DMS153 treated with DMSO at 0.1 percent for 48 hours (cell line): ENCODE results near the gene SBF2.

ENCODE experiments used
- DNase-seq: peaks from one replicate; lab custom pipeline; 2025; ENCODE audit not compliant: unreplicated experiment; lab: John Stamatoyannopoulos, UW

SBF2 gene

DNA sequence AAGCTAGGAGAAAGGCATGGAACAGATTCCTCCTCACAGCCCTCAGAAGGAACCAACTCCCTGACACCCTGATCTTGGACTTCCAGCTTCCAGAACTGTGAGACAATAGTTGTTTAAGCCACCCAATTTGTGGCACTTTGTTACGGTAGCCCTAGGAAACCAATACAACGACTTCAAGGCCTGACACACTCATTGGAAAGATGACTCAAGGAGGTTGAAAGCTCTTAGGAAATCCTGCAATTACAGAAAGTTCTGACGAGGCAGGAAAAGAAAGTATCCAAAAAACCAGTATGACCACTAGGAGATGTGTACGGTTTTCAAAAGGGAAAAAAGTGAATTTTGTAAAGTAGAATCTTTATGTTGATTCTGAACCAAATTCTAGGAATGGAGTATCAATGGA, 468.7 kb downstream of the SBF2 start:
- no peak for DNase-seq

DNA sequence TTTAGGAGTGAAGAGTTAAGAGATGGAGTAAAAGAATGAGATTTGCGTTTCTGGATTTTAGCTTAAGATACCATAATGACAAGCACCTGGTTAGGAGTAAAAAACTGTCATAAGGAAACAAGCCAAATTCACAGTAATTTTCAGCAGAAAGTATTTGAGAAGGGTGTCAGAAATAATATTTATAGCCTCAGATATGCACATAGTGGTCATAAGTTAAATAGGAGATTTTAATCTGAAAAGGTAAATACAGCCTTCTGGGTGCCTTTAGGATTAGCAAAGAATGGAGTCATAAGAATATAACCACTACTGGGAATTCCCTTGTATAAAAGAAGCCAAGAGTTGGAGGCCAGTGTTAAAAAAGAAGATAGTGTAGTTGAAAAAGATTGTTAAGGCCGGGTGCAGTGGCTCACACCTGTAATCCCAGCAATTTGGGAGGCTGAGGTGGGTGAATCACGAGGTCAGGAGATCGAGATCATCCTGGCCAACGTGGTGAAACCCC, 470.1 kb downstream of the SBF2 start:
- no peak for DNase-seq

- DNase-seq, result no peak
Observed at GRCh38 chr11:9823439-9823838, 470.6 kb downstream of the SBF2 start.

GRCh38 chr11:9821008-9821752, 472.8 kb downstream of the SBF2 start:
- no peak for DNase-seq

- no peak for DNase-seq
Observed at GRCh38 chr11:9820260-9820659, 473.8 kb downstream of the SBF2 start.

DNA sequence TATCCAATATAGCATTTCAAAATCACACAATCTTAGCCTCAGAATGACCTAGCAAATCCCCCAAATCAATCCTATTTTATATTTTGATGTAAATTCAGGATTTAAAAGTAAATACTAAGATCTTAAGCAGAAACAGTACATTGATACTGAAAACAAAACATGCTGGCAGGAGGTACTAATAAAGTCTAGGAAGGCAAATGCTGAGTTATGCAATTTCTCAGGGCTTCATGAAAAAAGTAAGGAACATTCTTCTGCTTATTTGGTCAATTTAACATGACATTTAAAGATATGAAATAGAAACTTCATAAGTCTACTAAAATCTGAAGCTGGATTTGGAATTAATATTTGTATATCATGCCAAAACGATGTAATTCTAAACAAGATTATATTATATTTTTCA, 476.8 kb downstream of the SBF2 start:
- no peak for DNase-seq

DNA sequence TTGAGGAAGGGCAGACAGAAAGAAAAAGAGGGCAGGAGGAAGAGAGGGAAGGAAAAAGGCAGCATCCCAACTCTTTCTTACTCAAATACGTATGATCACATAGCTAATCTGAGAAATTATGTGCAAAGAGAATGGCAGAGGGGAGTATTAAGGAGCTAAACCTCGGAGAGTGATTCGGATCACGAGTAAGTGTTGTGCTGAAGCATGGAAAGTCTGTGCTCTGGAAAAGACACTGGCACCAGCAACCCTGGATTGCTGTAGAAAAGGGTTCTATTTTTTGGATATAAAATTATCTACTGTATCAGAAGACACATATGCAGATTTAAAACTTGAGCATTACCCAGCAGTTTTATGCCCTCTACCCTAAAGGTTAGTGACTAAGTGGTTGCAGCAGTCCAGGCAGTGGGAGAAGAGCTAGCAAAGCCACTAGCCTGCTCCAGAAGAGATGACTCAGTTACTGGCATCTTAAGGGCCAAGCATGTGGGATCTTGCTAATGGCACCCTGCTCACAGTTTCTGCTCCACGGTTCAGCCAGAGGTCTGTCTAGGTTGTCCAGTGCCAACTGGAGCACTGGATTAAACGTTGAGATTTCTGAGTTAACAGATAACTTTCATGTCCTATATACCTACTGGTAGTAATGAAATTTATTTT, 478.4 kb downstream of the SBF2 start:
- no peak for DNase-seq

GRCh38 chr11:9814108-9814507, 479.9 kb downstream of the SBF2 start:
- no peak for DNase-seq

- DNase-seq, result no peak
Observed at GRCh38 chr11:9808943-9809342, 485.1 kb downstream of the SBF2 start.

GRCh38 chr11:9806946-9807687, 486.9 kb downstream of the SBF2 start:
- no peak for DNase-seq

DNA sequence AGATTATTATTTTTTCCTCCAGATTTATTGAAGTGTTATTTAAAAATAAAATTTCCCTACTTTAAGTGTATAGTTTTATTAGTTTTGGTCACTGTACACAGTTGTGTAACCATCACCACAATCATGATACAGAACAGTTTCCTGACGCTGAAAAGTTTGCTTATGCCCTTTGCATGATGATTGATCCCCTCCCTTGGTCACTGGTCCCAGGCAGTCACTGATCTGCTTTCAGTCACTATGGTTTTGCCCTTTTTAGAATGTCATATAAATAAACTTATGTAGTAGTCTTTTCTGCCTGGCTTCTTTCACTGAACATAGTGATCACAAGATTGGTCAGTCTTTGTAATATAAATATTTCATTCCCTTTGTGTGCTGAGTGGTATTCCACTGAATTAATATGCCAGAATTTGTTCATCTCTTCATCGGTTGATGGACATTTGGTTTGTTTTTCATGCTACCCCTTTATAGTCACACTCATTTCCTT, 489.6 kb downstream of the SBF2 start:
- no peak for DNase-seq

- DNase-seq, result no peak
Observed at GRCh38 chr11:9803685-9804418, 490.2 kb downstream of the SBF2 start.

DNA sequence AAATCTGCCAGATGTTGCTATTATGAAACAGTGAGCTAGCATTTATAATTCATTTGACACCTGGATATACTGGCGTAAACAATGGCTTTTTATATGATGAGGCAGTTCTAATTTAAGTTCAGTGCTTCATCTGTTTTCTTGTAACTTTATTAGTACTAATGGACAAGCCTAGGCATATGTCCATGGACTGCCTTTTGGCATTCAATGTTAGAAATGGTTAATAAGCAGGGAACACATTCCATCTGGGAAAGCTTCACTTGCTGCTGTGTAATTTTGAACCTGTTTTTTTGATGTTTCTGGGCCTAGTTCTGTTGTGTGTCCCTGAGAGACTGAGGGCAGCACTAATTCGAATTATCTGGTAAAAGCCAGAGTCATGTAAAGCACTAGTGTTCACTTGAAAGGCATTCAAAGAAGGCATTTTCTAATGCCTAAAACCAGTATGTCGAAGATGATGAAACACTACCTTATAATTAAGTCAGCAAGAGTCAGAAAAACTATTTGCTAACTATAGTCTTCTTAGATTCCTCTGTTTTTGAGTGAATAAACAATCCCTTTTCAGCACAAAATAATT, 491.6 kb downstream of the SBF2 start:
- DNase-seq, result no peak

DNA sequence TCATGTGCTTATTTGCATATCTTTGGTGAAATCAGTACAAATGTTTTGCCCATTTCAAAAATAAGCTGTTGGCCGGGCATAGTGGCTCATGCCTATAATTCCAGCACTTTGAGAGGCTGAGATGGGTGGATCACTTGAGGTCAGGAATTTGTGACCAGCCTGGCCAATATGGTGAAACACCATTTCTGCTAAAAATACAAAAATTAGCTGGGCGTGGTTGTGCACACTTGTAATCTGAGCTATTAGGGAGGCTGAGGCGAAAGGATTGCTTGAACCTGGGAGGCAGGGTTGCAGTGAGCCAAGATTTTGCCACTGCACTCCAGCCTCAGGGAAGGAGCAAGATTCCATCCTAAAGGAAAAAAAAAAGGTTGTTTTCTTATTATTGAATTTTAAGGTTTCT, 494.1 kb downstream of the SBF2 start:
- no peak for DNase-seq

DNA sequence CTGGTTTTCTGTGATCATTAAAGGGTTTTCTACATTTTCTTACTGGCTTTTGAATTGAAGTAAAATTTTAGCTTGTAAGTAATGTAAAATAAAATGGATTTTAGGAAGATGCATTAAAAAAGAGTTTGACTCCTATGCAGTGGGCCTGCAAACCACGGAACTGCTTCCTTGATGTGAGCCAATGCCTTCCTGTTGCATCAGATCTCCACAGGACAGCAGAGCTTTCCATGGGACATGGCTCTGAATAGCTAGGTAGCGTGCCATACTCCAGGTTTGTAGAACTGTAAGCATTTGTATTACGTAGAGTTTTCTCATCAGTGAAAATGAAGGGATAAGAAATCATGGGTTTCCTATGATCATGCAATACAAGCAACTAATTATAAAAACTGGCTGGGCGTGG, 496.7 kb downstream of the SBF2 start:
- no peak for DNase-seq

DNA sequence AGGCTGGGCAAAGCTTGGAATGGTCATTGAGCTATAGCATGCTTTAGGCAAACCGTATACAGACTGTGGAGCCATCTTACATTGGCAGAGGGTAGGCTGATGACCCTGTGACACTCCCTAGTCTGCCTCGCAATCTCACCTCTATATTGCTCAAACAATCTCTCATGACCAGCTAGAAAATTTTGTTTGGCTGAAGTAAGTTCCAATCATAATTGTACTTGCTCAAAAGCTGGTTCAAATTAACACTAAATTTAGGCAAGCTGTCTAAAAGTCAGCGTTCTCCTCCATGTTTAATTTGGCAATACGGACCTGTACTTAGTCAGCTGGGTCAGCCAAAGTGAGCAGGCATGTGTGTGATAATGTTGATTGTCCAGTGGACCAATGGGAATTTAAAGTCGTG, 497.2 kb downstream of the SBF2 start:
- DNase-seq, result no peak

- no peak for DNase-seq
Observed at GRCh38 chr11:9796266-9796665, 497.8 kb downstream of the SBF2 start.

DNA sequence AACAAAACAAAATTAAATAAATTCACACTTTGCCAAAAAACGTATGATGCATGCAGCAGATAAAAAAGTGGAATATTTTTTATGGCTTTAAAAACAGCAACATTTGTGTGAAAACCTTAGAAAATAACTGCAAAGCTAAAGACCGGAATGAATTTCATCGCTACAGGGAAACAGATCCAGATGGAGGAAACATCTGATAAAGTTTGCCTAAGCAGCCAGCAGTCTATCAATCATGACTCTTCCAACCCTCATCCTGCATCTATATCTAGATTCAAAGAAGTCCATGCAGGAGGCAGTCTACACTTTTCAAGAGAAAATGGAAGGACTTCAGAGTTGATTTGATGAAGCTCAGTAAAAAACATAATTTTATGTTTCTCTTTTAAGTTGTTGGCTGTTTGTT, 503.3 kb downstream of the SBF2 start:
- no peak for DNase-seq

- no peak for DNase-seq
Observed at GRCh38 chr11:9789910-9790309, 504.1 kb downstream of the SBF2 start.

- no peak for DNase-seq
Observed at GRCh38 chr11:9787981-9788521, 506.0 kb downstream of the SBF2 start.

DNA sequence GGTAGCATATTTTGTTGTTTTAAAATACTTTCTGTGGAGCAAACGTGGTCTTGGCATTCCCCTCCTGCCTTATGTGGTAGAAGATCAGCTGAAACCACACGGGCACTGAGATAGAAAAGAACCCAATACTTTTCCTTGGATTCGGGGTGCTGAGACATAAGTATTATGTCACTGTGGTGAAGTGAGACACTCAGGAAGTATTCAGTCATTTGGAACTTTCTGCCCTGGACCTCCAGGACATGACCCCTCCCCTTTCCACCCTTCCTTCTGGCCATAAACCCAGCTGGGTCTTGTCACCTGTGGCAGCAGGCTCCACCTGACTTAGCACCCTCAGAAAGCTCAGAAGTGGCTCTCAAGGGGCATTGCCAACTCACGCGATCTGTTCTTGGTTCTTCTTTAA, 506.8 kb downstream of the SBF2 start:
- DNase-seq, result no peak
